HUES48 (cell line): ENCODE measurements around the gene MAP2K2.

ENCODE experiments used
- H3K27ac ChIP-seq: one replicate; pipeline ENCODE4 v1.7.0; 2013; ENCODE audit warnings: low read depth, low read length, inconsistent platforms
- H3K27me3 ChIP-seq: 2 replicates; pipeline ENCODE4 v1.6.1; 2013; ENCODE audit warnings: mild to moderate bottlenecking, low read length; ENCODE audit not compliant: control insufficient read depth, insufficient read depth
- H3K36me3 ChIP-seq: 2 replicates; pipeline ENCODE4 v1.6.1; 2013; ENCODE audit warnings: low read length; ENCODE audit not compliant: control insufficient read depth, insufficient read depth
- H3K4me1 ChIP-seq: 2 replicates; pipeline ENCODE4 v1.6.1; 2013; ENCODE audit warnings: mild to moderate bottlenecking, low read length; ENCODE audit not compliant: control insufficient read depth, insufficient read depth
- H3K4me3 ChIP-seq: 2 replicates; pipeline ENCODE4 v1.5.1; 2013; ENCODE audit warnings: mild to moderate bottlenecking, low read depth, low read length
- H3K9ac ChIP-seq: 2 replicates; pipeline ENCODE4 v1.6.1; 2013; ENCODE audit warnings: mild to moderate bottlenecking, low read depth, low read length, moderate library complexity
- H3K9me3 ChIP-seq: 2 replicates; pipeline ENCODE4 v1.6.1; 2013; ENCODE audit warnings: low read length; ENCODE audit not compliant: control insufficient read depth, insufficient read depth

Gene MAP2K2

GRCh38 chr19:4086411-4086867 is 37.5 kb downstream of the MAP2K2 start:
- H3K27me3 ChIP-seq, result no peaks in the 10 kb centered on the region
- no peak overlapping the region for H3K27ac ChIP-seq
- peaks cover 20% of the 10 kb centered on the region for H3K36me3 ChIP-seq
- no peak overlapping the region for H3K9ac ChIP-seq
- H3K4me1 ChIP-seq, result no peaks in the 10 kb centered on the region
- H3K4me3 ChIP-seq, result no peak overlapping the region
- H3K9me3 ChIP-seq, result no peaks in the 10 kb centered on the region

DNA sequence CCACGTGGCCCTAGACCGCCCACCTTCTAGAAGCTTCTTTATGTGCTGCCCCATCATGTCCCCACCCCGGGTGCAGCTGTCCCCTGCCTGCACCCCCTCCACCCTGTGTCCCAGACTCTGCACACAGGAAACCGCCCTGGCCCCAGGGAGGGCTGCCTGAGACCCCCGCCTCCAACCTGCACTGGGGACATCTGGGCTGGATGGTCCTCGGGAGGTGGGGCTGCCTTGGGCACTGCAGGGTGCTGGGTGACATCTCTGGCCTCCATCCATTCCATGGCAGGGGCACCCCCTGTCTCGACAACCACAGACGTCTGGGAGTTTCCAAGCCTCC is 39.4 kb downstream of the MAP2K2 start:
- Histone ChIP-seq H3K9ac (no peak overlapping the region), H3K27me3 (no peaks in the 10 kb centered on the region), H3K9me3 (no peaks in the 10 kb centered on the region), H3K27ac (no peak overlapping the region), H3K36me3 (peaks cover 4% of the 10 kb centered on the region), H3K4me3 (no peak overlapping the region), H3K4me1 (no peaks in the 10 kb centered on the region)

DNA sequence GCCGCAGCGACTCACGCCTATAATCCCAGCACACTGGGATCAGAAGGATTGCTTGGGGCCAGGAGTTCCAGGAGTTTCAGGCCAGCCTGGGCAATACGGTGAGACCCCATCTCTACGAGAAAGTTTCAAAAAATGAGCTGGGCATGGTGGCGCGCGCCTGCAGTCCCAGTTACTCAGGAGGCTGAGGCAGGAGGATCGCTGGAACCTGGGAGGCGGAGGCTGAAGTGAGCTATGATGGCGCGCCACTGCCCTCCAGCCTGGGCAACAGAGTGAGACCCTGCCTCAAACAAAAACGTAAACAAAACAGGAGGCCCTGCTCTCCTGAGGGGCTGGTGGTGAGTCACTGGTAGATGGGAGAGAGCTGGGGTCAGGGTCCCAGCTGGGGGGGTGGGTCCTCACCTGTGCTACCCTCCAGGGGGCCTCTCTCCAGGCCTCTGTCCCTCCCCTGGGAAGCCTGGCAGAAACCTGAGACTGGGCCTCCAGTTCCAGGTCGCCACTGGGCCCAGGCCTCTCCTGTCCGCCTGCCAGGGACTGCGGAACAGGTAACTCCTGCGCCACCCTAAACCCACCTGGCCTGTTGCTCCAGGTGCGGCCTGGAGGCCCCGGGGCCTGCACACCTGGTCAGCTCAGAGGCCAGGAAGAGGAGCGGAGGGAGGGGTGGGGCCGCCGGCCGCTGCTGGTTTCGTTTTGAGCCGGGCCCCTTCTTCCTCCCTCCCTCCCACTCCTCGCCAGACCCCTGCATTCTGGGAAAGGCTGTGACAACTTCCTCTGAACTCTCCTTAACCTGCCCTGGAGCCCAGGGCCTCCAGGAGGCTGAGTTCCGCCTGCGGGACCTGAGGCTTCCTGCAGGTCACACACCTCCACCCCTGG is 40.0 kb downstream of the MAP2K2 start:
- Histone ChIP-seq H3K27ac (no peak overlapping the region), H3K9ac (no peak overlapping the region), H3K27me3 (no peaks in the 10 kb centered on the region), H3K4me1 (no peaks in the 10 kb centered on the region), H3K9me3 (no peaks in the 10 kb centered on the region), H3K4me3 (no peak overlapping the region), H3K36me3 (no peaks in the 10 kb centered on the region)

GRCh38 chr19:4082172-4082571 is 41.8 kb downstream of the MAP2K2 start:
- no peak overlapping the region for H3K4me3 ChIP-seq
- no peaks in the 10 kb centered on the region for H3K27me3 ChIP-seq
- H3K9ac ChIP-seq, result no peak overlapping the region
- H3K27ac ChIP-seq, result no peak overlapping the region
- H3K9me3 ChIP-seq, result no peaks in the 10 kb centered on the region
- peaks cover 2% of the 10 kb centered on the region; the same call in 1 of the 2 replicates for H3K4me1 ChIP-seq
- no peaks in the 10 kb centered on the region for H3K36me3 ChIP-seq

DNA sequence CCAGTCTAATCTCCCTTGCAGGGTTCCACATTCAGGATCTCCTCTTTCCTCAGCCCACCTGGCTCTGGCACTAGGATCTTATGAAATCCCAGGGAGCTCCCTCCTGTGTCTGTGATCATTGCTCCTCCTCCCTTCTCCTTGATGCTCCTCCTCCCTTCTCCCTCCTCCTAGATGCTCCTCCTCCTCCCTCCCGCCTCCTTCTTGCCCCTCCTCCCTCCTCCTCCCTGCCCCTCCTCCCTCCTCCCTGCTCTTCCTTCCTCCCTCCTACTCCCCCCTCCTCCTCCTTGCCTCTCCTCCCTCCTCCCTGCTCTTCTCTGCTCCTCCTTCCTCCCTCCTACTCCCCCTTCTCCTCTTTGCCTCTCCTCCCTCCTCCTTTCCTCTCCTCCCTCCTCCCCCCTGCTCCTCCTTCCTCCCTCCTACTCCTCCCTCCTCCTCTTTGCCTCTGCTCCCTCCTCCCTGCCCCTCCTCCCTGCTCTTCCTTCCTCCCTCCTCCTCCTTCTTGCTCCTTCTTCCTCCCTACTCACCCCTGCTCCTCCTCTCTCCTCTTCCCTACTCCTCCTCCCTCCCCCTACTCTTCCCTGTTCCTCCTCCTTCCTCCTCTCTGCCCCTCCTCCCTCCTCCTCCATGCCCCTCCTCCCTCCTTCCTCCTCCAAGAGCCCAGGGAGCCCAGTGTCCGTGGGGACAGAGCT is 42.3 kb downstream of the MAP2K2 start:
- Histone ChIP-seq H3K9me3 (no peaks in the 10 kb centered on the region), H3K9ac (no peak overlapping the region), H3K36me3 (no peaks in the 10 kb centered on the region), H3K27me3 (no peaks in the 10 kb centered on the region), H3K27ac (no peak overlapping the region), H3K4me3 (no peak overlapping the region), H3K4me1 (peaks cover 6% of the 10 kb centered on the region; the same call in 1 of the 2 replicates)

DNA sequence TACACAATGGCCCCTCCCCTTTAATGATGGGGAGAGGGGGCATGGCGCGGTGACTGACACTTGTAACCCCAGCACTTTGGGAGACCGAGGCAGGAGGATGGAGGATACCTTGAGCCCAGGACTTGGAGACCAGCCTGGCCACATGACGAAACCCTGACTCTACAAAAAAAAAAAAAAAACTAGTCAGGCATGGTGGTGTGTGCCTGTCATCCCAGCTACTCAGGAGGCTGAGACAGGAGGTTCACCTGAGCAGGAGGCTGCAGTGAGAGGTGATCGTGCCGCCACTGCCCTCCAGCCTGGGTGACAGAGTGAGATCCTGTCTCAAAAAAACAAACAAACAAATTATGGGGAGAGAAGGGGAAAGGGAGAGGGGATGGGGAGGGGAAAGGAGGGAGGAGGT is 43.4 kb downstream of the MAP2K2 start:
- H3K27ac ChIP-seq, result no peak overlapping the region
- no peak overlapping the region for H3K9ac ChIP-seq
- H3K4me1 ChIP-seq, result peaks cover 6% of the 10 kb centered on the region; the same call in 1 of the 2 replicates
- no peaks in the 10 kb centered on the region for H3K36me3 ChIP-seq
- H3K9me3 ChIP-seq, result no peaks in the 10 kb centered on the region
- no peaks in the 10 kb centered on the region for H3K27me3 ChIP-seq
- H3K4me3 ChIP-seq, result no peak overlapping the region

- no peak overlapping the region for H3K4me3 ChIP-seq
- no peak overlapping the region for H3K27ac ChIP-seq
- no peaks in the 10 kb centered on the region for H3K36me3 ChIP-seq
- H3K9me3 ChIP-seq, result no peaks in the 10 kb centered on the region
- peaks cover 6% of the 10 kb centered on the region; the same call in 1 of the 2 replicates for H3K4me1 ChIP-seq
- no peaks in the 10 kb centered on the region for H3K27me3 ChIP-seq
- no peak overlapping the region for H3K9ac ChIP-seq
These were observed 45.9 kb downstream of the MAP2K2 start for GRCh38 chr19:4077800-4078684.

DNA sequence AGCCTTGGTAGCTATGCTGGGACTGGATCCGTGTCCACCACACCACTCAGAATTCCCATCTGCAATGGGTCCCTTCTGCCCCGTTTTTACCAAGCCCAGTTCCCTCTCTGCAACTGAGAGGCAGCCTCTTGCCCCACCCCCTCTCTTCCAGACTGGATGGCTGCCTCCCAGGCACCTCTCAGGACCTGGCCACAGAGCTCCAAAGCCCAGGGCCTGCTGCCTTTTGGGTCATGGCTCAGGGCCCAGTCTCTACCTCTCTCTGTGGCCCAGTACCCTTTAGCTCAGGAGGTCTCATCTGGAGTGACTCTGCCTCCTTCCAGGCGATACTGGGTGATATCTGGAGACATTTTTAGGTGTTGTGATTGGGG is 46.9 kb downstream of the MAP2K2 start:
- no peaks in the 10 kb centered on the region for H3K9me3 ChIP-seq
- H3K27ac ChIP-seq, result no peak overlapping the region
- H3K4me1 ChIP-seq, result peaks cover 6% of the 10 kb centered on the region; the same call in 1 of the 2 replicates
- no peaks in the 10 kb centered on the region for H3K27me3 ChIP-seq
- no peaks in the 10 kb centered on the region for H3K36me3 ChIP-seq
- H3K4me3 ChIP-seq, result no peak overlapping the region
- H3K9ac ChIP-seq, result no peak overlapping the region

DNA sequence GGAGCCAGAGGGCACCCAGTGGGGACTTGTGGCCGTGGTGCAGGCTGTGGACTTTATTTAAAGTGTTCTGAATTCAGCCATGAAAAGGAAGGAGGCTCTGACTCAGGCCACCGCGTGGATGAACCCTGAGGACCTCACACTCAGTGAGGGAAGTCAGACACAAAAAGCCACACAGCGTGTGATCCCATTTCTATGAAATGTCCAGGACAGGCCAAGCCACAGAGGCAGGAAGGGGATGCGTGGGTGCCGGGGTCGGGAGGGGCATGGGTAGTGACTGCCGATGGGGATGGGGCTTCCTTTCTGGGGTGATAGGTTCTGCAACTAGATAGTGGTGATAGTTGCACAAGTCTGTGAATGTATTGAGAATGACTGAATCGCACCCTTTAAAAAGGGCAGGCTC is 48.5 kb downstream of the MAP2K2 start:
- no peak overlapping the region for H3K4me3 ChIP-seq
- H3K27me3 ChIP-seq, result no peaks in the 10 kb centered on the region
- H3K9ac ChIP-seq, result no peak overlapping the region
- no peak overlapping the region for H3K27ac ChIP-seq
- no peaks in the 10 kb centered on the region for H3K36me3 ChIP-seq
- peaks cover 6% of the 10 kb centered on the region; the same call in 1 of the 2 replicates for H3K4me1 ChIP-seq
- no peaks in the 10 kb centered on the region for H3K9me3 ChIP-seq

DNA sequence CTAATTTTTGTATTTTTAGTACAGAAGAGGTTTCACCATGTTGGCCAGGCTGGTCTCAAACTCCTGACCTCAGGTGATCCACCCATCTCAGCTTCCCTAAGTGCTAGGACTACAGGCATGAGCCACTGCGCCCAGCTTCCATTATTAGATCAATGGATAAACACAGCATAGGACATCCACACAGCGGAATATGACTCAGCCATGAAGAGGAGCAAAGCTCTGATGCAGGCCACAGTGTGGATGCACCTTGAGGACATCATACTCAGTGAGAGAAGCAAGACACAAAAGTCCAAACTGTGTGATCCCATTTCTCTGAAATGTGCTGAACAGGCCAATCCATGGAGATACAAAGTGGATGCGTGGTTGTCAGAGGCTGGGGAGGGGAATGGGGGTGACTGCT is 52.3 kb downstream of the MAP2K2 start:
- Histone ChIP-seq H3K4me3 (no peak overlapping the region), H3K4me1 (0 out of 2 replicates have a peak, but pooled peaks cover 3% of the 10 kb centered on the region), H3K27ac (no peak overlapping the region), H3K36me3 (no peaks in the 10 kb centered on the region), H3K27me3 (peaks cover 22% of the 10 kb centered on the region), H3K9ac (no peak overlapping the region), H3K9me3 (no peaks in the 10 kb centered on the region)
